T-helper 2 cell treated with Interferon-gamma antibody and Interleukin-4, amounts not matched to agents 5 μg/mL and 100 μg/mL, for 36 hours (primary cell): ENCODE data around the gene CCDC117.
"Not testable (repeated sequence)": the region's sequence is repeated elsewhere in the genome, so short reads cannot be mapped to it uniquely, and the experiment has no call there.

Experiments
- DNase-seq: peaks from one replicate; pipeline ENCODE4 v3.0.0; 2021; ENCODE audit warnings: low spot score
- H3K27ac Mint-ChIP-seq: one replicate; pipeline ENCODE4 v1.8.0; 2021; ENCODE audit warnings: mild to moderate bottlenecking, mixed read lengths
- H3K27me3 Mint-ChIP-seq: one replicate; pipeline ENCODE4 v1.8.0; 2021; ENCODE audit warnings: low read depth, mixed read lengths
- H3K36me3 Mint-ChIP-seq: one replicate; pipeline ENCODE4 v1.8.0; 2021; ENCODE audit warnings: low read depth, mixed read lengths
- H3K4me1 Mint-ChIP-seq: one replicate; pipeline ENCODE4 v1.8.0; 2021; ENCODE audit warnings: low read depth, mixed read lengths
- H3K4me3 Mint-ChIP-seq: one replicate; pipeline ENCODE4 v1.8.0; 2022; ENCODE audit warnings: mild to moderate bottlenecking, moderate library complexity, mixed read lengths
- H3K9me3 Mint-ChIP-seq: one replicate; pipeline ENCODE4 v1.8.0; 2021; ENCODE audit warnings: mixed read lengths

The CCDC117 gene

GRCh38 chr22:28820885-28821284, 48.4 kb downstream of the CCDC117 start:
- no peak overlapping the region for H3K4me3 Mint-ChIP-seq
- peaks cover 60% of the 10 kb centered on the region for H3K4me1 Mint-ChIP-seq
- no peaks in the 10 kb centered on the region for H3K27me3 Mint-ChIP-seq
- DNase-seq = no peak
- H3K36me3 Mint-ChIP-seq = peaks cover 41% of the 10 kb centered on the region
- H3K9me3 Mint-ChIP-seq = no peaks in the 10 kb centered on the region
- H3K27ac Mint-ChIP-seq = no peak overlapping the region

- no peaks in the 10 kb centered on the region for H3K9me3 Mint-ChIP-seq
- no peaks in the 10 kb centered on the region for H3K27me3 Mint-ChIP-seq
- H3K27ac Mint-ChIP-seq = peak overlapping the region; percentile 52
- DNase-seq = no peak
- peak overlapping the region; percentile 71 for H3K4me3 Mint-ChIP-seq
- peaks cover 45% of the 10 kb centered on the region for H3K36me3 Mint-ChIP-seq
- peaks cover 62% of the 10 kb centered on the region for H3K4me1 Mint-ChIP-seq
These were observed 49.0 kb downstream of the CCDC117 start for GRCh38 chr22:28821452-28821851.

GRCh38 chr22:28822930-28823551, 50.5 kb downstream of the CCDC117 start:
- Mint-ChIP-seq H3K4me1 (peaks cover 58% of the 10 kb centered on the region), H3K27ac (peak overlapping the region; percentile 93), H3K4me3 (peak overlapping the region; percentile 71), H3K36me3 (peaks cover 48% of the 10 kb centered on the region), H3K27me3 (no peaks in the 10 kb centered on the region), H3K9me3 (no peaks in the 10 kb centered on the region)
- peak; percentile 27 for DNase-seq

- not testable (repeated sequence) for H3K9me3 Mint-ChIP-seq, H3K27me3 Mint-ChIP-seq, DNase-seq, H3K4me3 Mint-ChIP-seq, H3K27ac Mint-ChIP-seq
- Mint-ChIP-seq H3K4me1 (peaks cover 50% of the 10 kb centered on the region), H3K36me3 (peaks cover 51% of the 10 kb centered on the region)
These were observed 52.0 kb downstream of the CCDC117 start for GRCh38 chr22:28824455-28824854.

GRCh38 chr22:28826430-28826829, 53.9 kb downstream of the CCDC117 start:
- not testable (repeated sequence) for DNase-seq, H3K27ac Mint-ChIP-seq, H3K4me3 Mint-ChIP-seq, H3K27me3 Mint-ChIP-seq, H3K9me3 Mint-ChIP-seq
- Mint-ChIP-seq H3K36me3 (peaks cover 53% of the 10 kb centered on the region), H3K4me1 (peaks cover 46% of the 10 kb centered on the region)

- no peak for DNase-seq
- H3K27ac Mint-ChIP-seq = no peak overlapping the region
- H3K9me3 Mint-ChIP-seq = no peaks in the 10 kb centered on the region
- H3K4me1 Mint-ChIP-seq = peaks cover 41% of the 10 kb centered on the region
- H3K27me3 Mint-ChIP-seq = no peaks in the 10 kb centered on the region
- no peak overlapping the region for H3K4me3 Mint-ChIP-seq
- peaks cover 51% of the 10 kb centered on the region for H3K36me3 Mint-ChIP-seq
These were observed 54.4 kb downstream of the CCDC117 start for GRCh38 chr22:28826921-28827320.

- H3K27me3 Mint-ChIP-seq = no peaks in the 10 kb centered on the region
- H3K4me1 Mint-ChIP-seq = peaks cover 34% of the 10 kb centered on the region
- peak overlapping the region; percentile 21 for H3K4me3 Mint-ChIP-seq
- DNase-seq = peak; percentile 62
- H3K36me3 Mint-ChIP-seq = peaks cover 48% of the 10 kb centered on the region
- H3K9me3 Mint-ChIP-seq = no peaks in the 10 kb centered on the region
- no peak overlapping the region for H3K27ac Mint-ChIP-seq
These were observed 57.1 kb downstream of the CCDC117 start for GRCh38 chr22:28829358-28830181.

- H3K9me3 Mint-ChIP-seq = no peaks in the 10 kb centered on the region
- no peak overlapping the region for H3K4me3 Mint-ChIP-seq
- H3K4me1 Mint-ChIP-seq = peaks cover 31% of the 10 kb centered on the region
- no peaks in the 10 kb centered on the region for H3K27me3 Mint-ChIP-seq
- H3K36me3 Mint-ChIP-seq = peaks cover 43% of the 10 kb centered on the region
- no peak overlapping the region for H3K27ac Mint-ChIP-seq
- no peak for DNase-seq
These were observed 57.9 kb downstream of the CCDC117 start for GRCh38 chr22:28830441-28830840.

- Mint-ChIP-seq H3K9me3 (no peaks in the 10 kb centered on the region), H3K27ac (no peak overlapping the region), H3K4me3 (no peak overlapping the region), H3K4me1 (peaks cover 28% of the 10 kb centered on the region), H3K36me3 (peaks cover 35% of the 10 kb centered on the region), H3K27me3 (no peaks in the 10 kb centered on the region)
- DNase-seq = no peak
These were observed 58.9 kb downstream of the CCDC117 start for GRCh38 chr22:28831140-28832072.

GRCh38 chr22:28832731-28833130, 60.2 kb downstream of the CCDC117 start:
- H3K36me3 Mint-ChIP-seq = peaks cover 29% of the 10 kb centered on the region
- H3K27ac Mint-ChIP-seq = no peak overlapping the region
- H3K27me3 Mint-ChIP-seq = no peaks in the 10 kb centered on the region
- H3K9me3 Mint-ChIP-seq = no peaks in the 10 kb centered on the region
- DNase-seq = no peak
- peaks cover 26% of the 10 kb centered on the region for H3K4me1 Mint-ChIP-seq
- no peak overlapping the region for H3K4me3 Mint-ChIP-seq

GRCh38 chr22:28833276-28833923, 60.9 kb downstream of the CCDC117 start:
- Mint-ChIP-seq H3K27me3 (no peaks in the 10 kb centered on the region), H3K27ac (peak overlapping the region; percentile 63), H3K4me1 (peaks cover 23% of the 10 kb centered on the region), H3K36me3 (peaks cover 26% of the 10 kb centered on the region), H3K4me3 (no peak overlapping the region), H3K9me3 (no peaks in the 10 kb centered on the region)
- DNase-seq = no peak

GRCh38 chr22:28835630-28836189, 63.2 kb downstream of the CCDC117 start:
- Mint-ChIP-seq H3K27me3 (no peaks in the 10 kb centered on the region), H3K4me1 (peaks cover 13% of the 10 kb centered on the region), H3K27ac (no peak overlapping the region), H3K9me3 (no peaks in the 10 kb centered on the region), H3K4me3 (no peak overlapping the region), H3K36me3 (peaks cover 22% of the 10 kb centered on the region)
- no peak for DNase-seq

GRCh38 chr22:28837640-28838039, 65.1 kb downstream of the CCDC117 start:
- no peak overlapping the region for H3K27ac Mint-ChIP-seq
- H3K4me1 Mint-ChIP-seq = peaks cover 10% of the 10 kb centered on the region
- no peaks in the 10 kb centered on the region for H3K9me3 Mint-ChIP-seq
- H3K4me3 Mint-ChIP-seq = no peak overlapping the region
- peaks cover 15% of the 10 kb centered on the region for H3K36me3 Mint-ChIP-seq
- DNase-seq = no peak
- H3K27me3 Mint-ChIP-seq = no peaks in the 10 kb centered on the region
